HG02610 (cell line): ENCODE data around the gene CDC5L.
"Not testable (repeated sequence)": the region's sequence is repeated elsewhere in the genome, so short reads cannot be mapped to it uniquely, and the experiment has no call there.

Experiments used
- ATAC-seq: cut with Tn5 transposase; IDR thresholded peaks from one replicate; pipeline ENCODE4 v1.9.1; 2021; ENCODE audit warnings: mild to moderate bottlenecking, moderate library complexity; ENCODE audit not compliant: unreplicated experiment

CDC5L gene

DNA sequence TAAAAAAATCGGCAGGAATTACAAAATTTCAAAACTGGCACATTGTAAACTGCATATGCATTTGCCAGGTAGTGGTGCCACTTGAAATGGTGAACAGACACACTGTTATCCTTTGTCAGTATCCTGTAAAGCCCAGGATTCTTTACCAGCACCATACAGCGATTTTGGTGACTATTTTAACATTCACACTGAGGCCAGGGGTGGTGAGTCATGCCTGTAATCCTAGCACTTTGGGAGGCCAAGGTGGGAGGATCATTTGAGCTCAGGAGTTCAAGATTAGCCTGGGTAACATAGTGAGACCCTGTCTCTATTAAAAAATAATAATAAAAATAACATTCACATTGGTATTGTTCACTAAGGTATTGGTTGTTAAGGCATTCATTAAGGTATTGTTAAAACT, 61.7 kb downstream of the CDC5L start:
- not testable (repeated sequence) for ATAC-seq

DNA sequence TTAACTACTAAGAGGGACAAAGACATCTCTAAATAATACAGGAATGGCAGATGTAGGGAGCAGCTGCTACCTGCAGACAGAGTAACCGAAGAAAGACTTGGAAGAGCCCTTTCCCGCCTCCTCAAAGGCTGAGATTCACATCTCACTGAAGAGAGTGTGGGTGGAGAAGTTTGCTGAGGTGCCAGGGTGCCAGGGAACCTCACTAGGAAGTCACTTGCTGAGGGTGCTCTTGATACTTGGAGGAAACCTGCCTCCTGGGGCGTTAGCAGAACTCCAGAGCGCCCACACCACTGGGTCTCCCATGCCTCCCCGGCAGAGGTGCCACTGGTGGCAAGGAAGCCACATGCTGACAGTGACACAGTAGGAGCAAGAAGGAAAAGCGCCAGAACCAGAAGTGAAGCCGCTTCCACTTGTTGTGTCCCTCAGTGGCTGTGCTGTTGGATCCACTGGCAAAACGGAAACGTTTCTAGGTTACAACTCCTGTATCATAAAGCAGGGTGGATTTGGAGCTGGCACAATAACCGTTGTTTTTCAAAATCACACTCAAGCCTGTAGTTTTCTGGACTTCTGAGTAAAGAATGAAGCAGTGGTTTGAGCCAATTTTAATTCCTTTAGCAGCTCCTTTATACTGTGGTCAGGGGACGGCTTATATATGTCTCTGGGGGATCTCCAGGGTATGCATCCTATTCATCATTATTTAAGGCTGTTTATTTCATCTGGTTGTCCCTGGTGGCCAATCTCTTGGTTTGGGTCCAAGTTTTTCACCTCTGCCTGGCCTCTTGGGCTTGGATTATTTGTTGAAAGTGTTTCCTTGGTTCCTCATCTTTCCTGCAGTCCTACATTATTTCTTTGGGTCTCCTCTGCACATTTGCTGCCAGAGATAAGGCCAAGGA, 64.5 kb downstream of the CDC5L start:
- no peak for ATAC-seq

DNA sequence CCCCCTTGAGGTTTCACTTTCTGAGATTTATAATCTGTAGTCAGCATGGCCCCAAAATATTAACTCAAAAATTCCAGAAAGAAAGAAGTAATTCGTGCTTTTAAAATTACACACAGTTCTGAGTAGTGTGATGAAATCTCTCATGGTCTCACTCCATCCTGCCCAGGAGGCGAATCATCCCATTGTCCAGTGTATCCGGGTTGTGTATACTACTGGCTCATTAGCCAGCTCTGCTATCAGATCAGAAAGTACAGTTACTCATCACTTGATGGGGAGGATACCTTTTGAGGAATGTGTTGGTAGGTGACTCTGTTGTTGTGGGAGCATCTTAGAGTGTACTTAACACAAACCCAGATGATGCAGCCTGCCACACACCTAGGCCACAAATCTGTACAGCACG, 65.2 kb downstream of the CDC5L start:
- no peak for ATAC-seq

DNA sequence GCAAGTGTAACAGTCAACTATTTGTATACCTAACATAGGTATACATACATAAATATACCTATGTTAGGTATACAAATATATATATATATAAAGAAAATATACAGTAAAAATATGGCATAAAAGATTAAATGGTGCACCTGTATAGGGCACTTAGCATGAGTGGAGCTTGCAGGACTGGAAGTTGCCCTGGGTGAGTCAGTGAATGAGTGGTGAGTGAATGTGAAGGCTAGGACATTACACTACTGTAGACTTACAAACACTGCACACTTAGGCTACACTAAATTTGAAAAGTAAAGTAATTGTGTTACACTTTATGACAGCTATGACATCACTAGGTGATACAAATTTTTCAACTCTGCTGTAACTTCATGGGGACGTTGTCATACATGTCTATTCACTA, 65.6 kb downstream of the CDC5L start:
- no peak for ATAC-seq

DNA sequence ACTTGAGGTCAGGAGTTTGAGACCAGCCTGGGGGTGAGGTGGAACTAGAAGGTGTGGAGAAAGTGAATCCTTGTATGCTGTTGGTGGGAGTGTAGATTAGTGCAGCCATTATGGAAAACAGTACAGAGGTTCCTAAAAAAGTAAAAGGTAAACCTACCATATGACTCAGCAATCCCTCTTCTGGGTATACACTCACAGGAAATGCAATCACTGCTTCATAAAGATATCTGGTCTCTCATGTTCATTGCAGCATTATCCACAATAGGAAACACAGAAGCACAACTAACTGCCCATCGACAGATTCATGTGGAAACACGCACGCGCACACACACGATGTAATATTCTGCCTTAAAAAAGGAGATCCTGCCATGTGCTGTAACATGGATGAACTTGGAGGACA, 66.7 kb downstream of the CDC5L start:
- ATAC-seq, result no peak

DNA sequence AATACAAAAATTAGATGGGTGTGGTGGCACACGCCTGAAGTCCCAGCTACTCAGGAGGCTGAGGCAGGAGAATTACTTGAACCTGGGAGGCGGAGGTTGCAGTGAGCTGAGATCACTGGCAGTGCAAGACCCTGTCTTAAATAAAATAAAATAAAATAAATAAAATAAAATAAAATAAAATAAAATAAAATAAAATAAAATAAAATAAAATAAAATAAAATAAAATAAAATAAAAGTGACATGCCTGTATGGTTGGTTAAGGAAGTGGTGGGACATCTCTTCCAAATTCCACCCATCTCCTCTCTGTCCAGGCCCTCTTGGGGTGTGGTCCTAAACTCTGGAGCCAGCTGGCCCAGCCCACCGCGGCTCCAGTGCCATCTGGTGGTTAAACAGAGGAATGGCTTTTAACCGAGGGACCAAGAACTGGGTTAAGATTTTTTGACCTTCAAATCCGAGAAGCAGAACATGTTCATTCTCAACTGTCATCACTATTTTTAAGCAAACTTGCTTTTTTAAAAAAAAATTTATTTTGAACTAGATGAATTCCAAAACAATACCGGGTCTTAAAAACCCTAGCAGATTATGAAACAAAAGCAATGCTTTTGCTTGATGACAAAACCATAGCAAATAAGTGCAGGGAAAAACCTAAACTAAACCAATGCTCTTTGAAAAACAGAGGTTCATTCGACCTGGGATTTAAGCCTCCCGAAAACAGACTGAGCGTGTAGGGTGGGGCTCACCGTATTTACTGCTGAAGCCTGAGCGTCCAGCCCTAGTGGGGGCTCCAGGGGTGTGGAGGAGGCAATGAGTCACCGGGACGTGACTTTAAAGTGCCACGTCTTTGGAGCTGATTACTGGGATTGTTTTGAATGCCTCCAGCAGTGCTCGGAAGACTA, 68.8 kb downstream of the CDC5L start:
- no peak for ATAC-seq

DNA sequence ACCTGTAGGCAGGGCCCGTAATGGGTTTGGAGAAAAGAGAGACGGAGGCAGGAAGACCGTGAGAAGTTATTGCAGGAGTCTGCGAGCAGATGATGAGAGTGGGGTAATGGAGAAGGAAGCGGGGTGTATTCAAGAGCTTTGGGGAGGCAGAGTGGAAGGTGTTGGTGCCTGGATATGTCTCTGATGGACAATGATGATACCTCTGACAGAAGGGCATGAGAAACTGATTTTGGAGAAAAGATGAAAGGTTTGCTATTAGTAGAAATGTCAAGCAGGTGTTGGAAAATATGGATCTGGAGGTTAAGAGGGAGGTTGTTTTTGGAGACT, 69.4 kb downstream of the CDC5L start:
- no peak for ATAC-seq

DNA sequence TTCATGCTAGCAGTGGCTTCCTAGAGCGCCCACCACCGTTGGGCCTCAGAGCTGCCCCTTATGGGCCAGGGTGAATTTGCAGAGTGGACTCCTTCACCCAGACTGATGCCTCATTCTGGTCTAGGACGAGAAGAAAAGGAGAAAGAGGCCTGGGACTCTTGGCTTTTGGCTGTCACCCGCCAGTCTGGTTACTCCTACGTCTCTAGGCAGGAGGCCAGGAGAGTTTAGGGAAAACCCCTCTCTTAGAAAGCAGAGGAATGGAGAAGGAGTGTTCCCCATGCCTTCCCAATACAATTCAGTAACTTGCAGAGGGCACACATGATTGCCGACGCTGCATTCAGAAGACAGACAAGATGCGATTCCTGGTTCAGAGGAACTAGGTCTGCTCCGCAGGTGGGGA, 70.1 kb downstream of the CDC5L start:
- no peak for ATAC-seq

DNA sequence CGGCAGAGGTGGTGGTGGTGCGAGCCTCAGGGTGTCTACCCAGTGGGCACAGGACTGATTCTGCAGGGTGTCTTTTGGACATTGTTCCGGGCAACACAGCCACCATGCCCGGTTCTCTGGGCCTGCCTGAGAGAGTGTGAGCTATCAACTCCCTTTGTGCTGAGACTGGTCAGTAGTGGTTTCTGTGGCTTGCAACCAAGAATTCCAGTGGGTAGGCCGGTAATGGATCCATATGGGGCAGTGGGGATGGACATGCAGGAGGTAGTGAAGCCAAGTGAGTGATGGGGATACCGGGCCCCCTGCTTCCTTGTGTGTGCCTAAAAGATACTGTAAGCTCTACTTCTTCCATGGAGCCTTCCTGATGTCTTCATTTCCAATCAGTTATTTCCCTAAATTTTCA, 71.0 kb downstream of the CDC5L start:
- no peak for ATAC-seq

DNA sequence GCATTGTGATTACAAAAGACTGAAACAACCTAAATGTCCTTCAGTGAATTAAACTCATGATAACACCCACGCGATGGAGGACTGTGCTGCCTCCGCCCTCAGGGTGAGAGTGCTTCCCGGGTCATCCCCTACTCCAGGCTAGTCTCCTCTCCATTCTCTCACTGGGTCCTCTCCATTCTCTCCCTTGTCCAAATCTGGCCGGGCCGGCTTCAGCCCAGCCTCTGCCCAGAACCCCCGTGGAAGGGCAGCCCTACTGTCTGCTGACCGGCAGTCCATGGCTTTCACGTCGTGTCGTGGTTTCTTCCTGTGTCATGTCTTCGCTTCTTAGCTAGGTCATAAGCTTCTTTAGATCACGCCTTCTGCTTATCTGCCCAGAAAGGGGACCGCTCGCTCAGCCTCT, 74.8 kb downstream of the CDC5L start:
- no peak for ATAC-seq

DNA sequence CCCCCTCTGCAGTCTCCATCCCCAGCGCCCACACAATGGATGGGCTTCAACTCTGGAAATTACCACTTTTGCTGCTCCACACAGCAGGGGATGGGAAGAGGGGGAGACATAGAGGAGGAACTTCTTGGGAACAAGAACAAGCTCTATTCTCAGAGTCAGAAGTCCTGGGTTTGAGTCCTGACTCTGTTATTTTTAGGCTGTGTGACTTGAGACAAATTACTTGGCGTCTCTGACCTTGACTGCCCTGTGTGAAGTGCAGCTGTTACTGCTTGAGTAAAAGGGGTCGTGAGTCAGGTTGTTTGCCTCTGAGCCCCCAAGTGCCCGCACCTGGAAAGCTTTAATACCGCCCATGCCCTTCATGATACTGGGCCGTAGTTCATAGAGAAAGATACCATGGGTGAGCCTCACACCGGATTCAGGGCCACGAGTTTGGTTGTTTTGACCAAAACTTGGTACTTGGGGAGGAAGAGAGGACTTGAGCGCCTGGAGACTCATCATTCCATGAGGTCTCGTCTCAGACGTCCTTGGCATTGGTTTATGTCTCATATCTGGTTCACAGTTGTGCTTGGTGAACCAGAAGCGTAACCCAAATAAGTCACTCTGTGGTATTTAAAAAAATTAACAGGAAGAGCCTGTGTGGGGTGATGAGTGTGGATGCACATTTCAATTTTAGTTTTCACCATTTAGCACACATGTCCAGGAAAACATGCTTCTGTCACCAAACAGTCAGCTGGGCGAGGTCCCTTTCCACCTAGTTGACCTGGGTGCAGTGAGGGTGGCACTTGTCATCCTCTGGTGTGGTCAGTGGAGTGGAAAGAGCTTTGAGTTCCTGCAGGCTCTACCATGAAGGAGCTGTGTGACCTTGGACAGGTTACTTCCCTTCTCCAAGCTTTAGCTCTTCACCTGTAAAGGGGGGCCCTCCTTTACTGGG, 75.6 kb downstream of the CDC5L start:
- ATAC-seq, result no peak

DNA sequence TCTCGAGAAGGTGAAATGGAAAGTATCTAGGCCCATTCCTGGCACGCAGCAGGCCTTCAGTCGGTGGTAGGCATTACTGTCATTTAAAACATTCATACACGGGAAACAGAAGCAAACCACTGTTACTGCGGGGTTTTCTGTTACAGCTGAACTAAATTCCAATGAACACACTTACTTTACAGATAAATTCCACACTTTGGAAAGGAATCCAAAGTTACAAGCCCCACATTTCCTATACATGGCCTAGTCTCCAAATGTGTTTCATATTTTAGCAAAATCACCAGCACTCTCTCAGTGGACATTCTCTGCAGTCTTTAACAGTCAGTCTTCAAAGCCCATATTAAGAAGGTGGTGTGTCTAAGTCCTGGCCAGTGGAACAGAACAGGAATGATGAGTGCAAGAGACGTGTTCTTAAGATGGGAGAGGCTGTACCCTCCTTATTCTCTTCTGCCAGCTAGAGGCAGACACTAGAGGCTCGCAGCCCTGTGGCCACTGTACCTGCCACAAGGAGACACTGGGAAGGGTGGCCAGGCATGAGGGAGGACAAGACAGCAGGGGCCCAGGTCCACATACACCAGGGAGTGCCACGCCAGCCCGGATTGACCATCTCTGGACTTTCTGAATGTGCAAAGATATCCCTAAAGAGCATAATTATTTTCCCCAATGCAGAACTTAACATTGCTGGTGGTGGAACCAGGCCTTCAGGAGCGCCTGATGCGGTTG, 76.4 kb downstream of the CDC5L start:
- no peak for ATAC-seq

DNA sequence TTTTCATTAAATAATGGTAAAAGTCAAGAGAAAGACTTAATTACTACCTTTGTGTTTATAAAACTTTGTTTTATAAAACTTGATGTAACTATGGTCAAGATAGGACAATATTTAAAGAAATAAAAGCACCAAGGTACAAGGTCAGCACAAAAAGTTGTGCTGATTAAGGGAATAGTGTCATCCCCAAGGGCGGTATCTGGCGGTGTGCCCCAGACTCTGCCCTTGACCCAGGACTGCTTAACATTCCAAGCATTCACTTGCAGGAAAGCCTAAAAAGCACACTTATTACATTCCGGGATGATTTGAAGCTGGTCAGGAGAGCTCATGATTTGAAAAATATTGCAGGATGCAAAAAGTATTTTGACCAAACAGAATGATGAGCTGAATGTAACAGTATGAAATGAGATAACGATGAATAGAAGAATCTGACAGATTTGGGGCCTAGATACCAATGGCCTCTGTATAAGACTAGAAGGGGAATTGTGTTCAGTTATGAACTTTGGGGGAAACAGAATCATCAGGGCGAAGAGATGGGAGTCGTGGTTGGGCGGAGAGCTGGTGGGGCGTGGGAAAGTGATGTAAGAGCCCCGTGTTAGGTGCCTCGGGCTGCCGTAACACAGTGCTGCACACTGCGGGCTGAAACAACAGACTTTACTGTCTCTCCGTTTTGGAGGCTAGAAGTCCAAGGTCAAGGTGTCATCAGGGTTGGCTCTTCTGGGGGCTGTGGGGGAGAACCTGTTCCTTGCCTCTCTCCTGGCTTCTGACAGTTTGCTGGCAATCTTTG, 77.2 kb downstream of the CDC5L start:
- no peak for ATAC-seq

DNA sequence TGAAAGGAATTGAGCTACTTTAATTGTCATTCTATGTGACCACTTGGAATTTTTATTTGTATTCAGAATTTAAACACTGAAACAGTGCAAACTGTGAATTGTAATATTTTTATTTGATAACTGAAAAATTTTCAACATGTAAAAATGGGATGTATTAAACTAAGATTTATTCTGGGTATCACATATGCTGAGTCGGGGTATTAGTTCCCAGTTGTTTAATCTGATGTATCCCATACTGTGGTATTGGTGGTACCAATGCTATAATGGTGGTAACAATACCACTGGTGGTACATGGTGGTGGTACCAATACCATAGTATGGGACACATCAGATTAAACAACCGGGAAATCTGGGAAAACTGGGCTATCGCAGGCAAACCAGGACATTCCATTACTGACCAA, 79.4 kb downstream of the CDC5L start:
- ATAC-seq, result no peak

DNA sequence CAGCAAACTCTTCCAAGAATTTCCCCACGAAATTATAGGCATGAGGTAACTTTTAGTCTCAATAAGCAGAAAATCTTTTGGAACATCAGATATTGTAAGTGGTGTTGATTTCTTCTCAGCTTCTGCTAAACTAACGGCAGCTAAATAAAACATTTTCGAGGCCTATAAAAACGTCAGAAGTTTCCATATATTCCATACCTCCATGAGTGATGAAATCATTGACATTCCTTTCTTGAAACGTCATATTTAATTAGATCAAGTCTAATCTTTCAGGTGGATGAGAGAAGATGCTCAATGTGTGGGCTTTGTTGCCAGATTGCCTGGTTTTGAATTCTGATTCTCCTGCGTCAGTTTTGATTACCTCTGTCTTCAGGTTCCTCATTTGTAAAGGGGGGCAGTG, 81.3 kb downstream of the CDC5L start:
- no peak for ATAC-seq

DNA sequence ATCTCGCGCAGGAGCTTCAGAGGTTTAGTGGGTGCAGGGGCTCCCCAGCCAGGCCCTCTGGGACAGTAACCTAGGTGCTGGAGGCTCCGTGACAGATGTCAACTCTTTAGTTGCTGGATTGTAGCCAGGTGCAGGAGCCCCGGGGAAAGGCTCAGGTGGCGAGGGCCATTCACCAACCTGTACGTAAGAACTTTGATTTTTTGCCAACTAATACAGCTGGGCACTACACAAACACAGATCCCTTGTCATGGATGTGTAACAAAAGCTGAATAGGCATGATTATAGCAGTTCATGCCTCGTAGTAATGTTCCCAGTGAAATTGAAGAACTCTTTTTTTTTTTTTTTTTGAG, 82.6 kb downstream of the CDC5L start:
- no peak for ATAC-seq

DNA sequence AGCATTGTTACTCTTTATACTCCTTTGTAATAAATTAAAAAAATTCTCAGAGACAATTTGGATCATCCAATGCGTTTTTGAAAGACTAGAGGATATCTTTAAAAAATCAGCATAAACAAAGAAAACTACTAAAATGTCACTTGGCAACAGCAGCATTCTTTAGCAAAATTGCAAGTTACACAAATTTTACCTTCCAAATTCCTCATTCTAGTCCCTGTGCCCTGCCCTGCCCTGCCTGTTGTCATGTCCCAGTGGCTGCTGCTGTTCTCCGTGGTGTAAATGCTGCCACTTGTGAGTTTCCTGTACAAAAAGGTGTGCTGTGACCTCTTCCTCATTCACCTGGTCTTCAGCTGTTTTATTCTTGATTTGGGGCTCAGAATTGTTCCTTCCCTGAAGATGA, 83.2 kb downstream of the CDC5L start:
- no peak for ATAC-seq

DNA sequence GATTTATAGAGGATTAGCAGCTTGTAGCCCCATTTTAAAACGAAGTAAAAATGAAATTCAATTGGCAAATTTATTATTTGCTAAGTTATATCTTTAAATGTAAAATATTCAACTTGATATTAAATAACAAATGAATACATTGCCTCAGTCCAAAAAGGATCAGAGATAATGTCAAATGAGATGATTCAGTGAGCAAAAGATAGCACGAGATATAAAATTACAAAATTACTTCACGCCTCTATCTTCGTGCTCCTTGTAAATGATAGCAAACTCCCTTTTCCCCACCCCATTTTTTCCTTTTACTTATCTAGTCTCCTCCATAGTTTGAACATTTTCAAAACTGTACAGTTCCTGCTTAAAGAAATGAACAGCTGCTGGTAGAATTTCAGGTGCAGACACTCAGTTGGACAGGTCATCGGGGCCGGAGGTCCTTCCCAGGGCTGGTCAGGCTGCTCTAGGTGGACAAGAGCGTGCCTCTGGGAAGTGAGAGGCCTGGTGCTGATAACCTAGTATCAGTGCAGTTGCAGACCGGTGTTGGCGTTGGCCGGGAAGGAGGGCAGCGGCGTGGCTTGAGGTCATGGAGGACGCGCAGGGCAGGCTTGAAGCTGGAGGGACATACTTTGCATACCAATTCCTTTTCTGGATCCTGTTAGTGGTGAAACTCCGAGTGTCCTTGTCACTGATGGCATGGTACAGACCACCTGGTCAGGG, 83.9 kb downstream of the CDC5L start:
- ATAC-seq, result no peak

DNA sequence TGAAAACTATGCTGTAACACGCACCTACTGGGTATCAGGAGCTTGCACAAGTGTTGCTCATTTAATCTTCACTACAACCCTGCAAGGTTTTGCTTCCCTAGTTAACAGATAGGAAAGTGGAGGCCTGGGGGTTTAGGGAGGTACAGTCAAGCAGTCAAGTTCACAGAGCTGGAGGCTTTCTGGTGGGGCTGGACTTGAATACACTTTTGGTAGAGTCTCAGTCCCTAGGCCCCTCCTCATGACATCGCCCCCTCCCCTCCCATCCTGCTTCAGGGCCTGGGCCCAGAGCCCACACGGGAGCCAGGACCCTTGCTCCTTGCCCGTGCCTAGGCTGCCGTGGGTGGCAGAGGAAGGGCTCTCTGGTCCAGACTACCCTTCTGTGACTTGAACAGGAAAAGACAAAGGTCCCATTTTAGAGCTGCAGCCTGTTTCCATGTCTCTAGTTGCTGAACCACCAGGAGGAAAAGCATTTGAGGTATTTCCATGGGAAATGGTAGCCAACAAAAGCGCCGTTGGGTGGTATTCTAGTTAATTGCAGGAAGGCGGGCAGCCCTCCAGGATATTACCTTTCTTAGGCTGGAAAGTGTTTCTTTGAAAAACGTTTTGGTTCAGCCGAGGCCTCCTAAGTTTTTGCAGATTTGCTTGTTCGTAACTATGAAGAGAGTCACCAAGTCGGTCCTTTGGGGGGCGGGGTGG, 84.9 kb downstream of the CDC5L start:
- ATAC-seq, result no peak
